ENCODE measurements around the gene USP37. TPM values are rescaled to one million over a fixed set of nuclear protein-coding genes. Genes with fewer than 3 reads are reported as not detected.

Gene USP37
- total RNA-seq, 3 donors from 2014 or later = 6.9 to 24.6 (median 14.4) TPM

GRCh38 chr2:218406949-218407618 lies 161.1 kb downstream of the USP37 start:
- TF ChIP-seq POLR2A (IDR thresholded peaks at IDR 0.05) (no peak), POLR2AphosphoS5 (IDR thresholded peaks at IDR 0.05) (peak in 2 of 3 donors; percentile 31 to 65), CTCF (IDR thresholded peaks at IDR 0.05) (no peak)
- peak overlapping the region; percentile 85 to 91 for H3K27ac ChIP-seq
- H3K36me3 ChIP-seq = no peaks in the 10 kb centered on the region
- intact Hi-C loops (cut with DNase I; ENCODE audit: low total_unique reads) = no loop called here
- no peaks in the 10 kb centered on the region for H3K27me3 ChIP-seq
- peaks cover 6 to 9% of the 10 kb centered on the region in 2 donors for H3K4me1 ChIP-seq
- peak overlapping the region; percentile 37 to 71 (median 52) for H3K4me3 ChIP-seq
- peak in 1 of 2 donors; percentile 71 for DNase-seq (ENCODE audit: low spot score in 2 of 2)
- no peaks in the 10 kb centered on the region for H3K9me3 ChIP-seq

- DNase-seq (ENCODE audit: low spot score in 2 of 2) = peak; percentile 95 to 97
- Histone ChIP-seq H3K4me3 (peak overlapping the region; percentile 37 to 71 (median 52)), H3K9me3 (no peaks in the 10 kb centered on the region), H3K27me3 (no peaks in the 10 kb centered on the region), H3K27ac (peak overlapping the region; percentile 85 to 91), H3K36me3 (no peaks in the 10 kb centered on the region), H3K4me1 (peaks cover 12 to 16% of the 10 kb centered on the region in 2 donors)
- TF ChIP-seq POLR2A (IDR thresholded peaks at IDR 0.05) (no peak), CTCF (IDR thresholded peaks at IDR 0.05) (peak; percentile 58 to 86 (median 81)), POLR2AphosphoS5 (IDR thresholded peaks at IDR 0.05) (peak; percentile 66 to 84 (median 80))
- intact Hi-C loops (cut with DNase I; ENCODE audit: low total_unique reads) = no loop called here
Observed at GRCh38 chr2:218406209-218406948, 161.8 kb downstream of the USP37 start.

- Histone ChIP-seq H3K27me3 (no peaks in the 10 kb centered on the region), H3K27ac (peak overlapping the region; percentile 85 to 91), H3K4me1 (peaks cover 17 to 18% of the 10 kb centered on the region in 2 donors), H3K4me3 (peak overlapping the region; percentile 21 to 71 (median 52)), H3K36me3 (no peaks in the 10 kb centered on the region), H3K9me3 (no peaks in the 10 kb centered on the region)
- intact Hi-C loops (cut with DNase I; ENCODE audit: low total_unique reads) = no loop called here
- TF ChIP-seq CTCF (IDR thresholded peaks at IDR 0.05) (no peak), POLR2AphosphoS5 (IDR thresholded peaks at IDR 0.05) (peak in 1 of 3 donors; percentile 30), POLR2A (IDR thresholded peaks at IDR 0.05) (no peak)
- DNase-seq (ENCODE audit: low spot score in 2 of 2) = no peak
Observed at GRCh38 chr2:218405746-218406208, 162.4 kb downstream of the USP37 start.

- Histone ChIP-seq H3K4me1 (peaks cover 17 to 18% of the 10 kb centered on the region in 2 donors), H3K4me3 (peak overlapping the region in 1 of 3 donors; percentile 71), H3K9me3 (no peaks in the 10 kb centered on the region), H3K27me3 (no peaks in the 10 kb centered on the region), H3K36me3 (no peaks in the 10 kb centered on the region), H3K27ac (peak overlapping the region; percentile 85 to 91)
- DNase-seq (ENCODE audit: low spot score in 2 of 2) = no peak
- TF ChIP-seq POLR2AphosphoS5 (IDR thresholded peaks at IDR 0.05) = no peak
- intact Hi-C loops (cut with DNase I; ENCODE audit: low total_unique reads) = no loop called here
Observed at GRCh38 chr2:218405086-218405745, 162.9 kb downstream of the USP37 start.

GRCh38 chr2:218404351-218405085 lies 163.6 kb downstream of the USP37 start:
- no peaks in the 10 kb centered on the region for H3K9me3 ChIP-seq
- DNase-seq (ENCODE audit: low spot score in 2 of 2) = no peak
- TF ChIP-seq POLR2A (IDR thresholded peaks at IDR 0.05) (no peak), CTCF (IDR thresholded peaks at IDR 0.05) (no peak), POLR2AphosphoS5 (IDR thresholded peaks at IDR 0.05) (no peak)
- no peak overlapping the region for H3K4me3 ChIP-seq
- H3K27me3 ChIP-seq = no peaks in the 10 kb centered on the region
- no peaks in the 10 kb centered on the region for H3K36me3 ChIP-seq
- H3K27ac ChIP-seq = peak overlapping the region in 1 of 2 donors; percentile 91
- H3K4me1 ChIP-seq = peaks cover 17 to 18% of the 10 kb centered on the region in 2 donors
- intact Hi-C loops (cut with DNase I; ENCODE audit: low total_unique reads) = loop anchor here (5.0 kb wide), 1 partner anchor 858 kb away; no protein-coding TSS in a partner anchor

Measured in breast epithelium (tissue), 4 donors.